Measurements from ENCODE around the gene MCMBP.
"Not testable (repeated sequence)": the region's sequence is repeated elsewhere in the genome, so short reads cannot be mapped to it uniquely, and the experiment has no call there.

Gene MCMBP

GRCh38 chr10:119827430-119827829 lies 45.2 kb downstream of the MCMBP start:
- no peak for DNase-seq

- no peak for DNase-seq
Observed at GRCh38 chr10:119826771-119827170, 45.9 kb downstream of the MCMBP start.

DNA sequence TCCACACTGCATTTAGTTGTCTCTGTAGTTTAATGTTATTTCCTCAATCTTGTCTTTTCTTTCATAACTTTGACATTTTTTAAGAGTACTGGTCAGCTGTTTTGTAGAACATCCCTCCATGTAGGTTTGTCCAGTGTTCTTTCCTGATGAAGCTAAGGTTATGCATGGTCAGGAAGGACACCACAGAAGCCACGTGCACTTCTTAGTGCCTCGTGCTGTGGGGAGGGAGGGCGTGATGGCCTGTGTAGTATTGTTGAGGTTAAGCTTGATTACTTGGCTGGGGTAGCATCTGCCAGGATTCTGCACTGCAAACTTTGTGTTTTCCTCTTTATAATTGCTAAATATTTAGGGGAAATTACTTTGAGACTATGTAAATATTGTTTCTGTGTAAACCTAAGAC lies 48.3 kb downstream of the MCMBP start:
- DNase-seq: no peak

DNA sequence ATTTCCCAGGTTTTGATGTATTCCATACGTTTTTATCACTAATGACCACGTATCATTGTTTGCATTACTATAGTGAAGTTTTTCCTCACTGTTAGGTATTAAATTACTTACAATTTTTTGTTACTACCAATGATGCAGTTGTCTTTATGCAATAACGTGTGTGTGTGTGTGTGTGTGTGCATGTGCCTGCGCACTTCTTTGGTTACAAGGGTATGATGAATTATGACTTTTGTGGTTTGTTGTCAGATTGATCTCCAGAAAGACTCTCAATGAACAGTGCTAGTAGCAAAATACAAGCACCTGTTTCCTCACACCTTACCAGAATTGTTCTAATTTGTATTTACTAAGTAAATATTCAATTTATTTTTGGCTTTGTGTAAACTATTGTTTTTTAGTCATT lies 51.5 kb downstream of the MCMBP start:
- DNase-seq: no peak

- DNase-seq: no peak
Observed at GRCh38 chr10:119818889-119819270, 53.8 kb downstream of the MCMBP start.

DNA sequence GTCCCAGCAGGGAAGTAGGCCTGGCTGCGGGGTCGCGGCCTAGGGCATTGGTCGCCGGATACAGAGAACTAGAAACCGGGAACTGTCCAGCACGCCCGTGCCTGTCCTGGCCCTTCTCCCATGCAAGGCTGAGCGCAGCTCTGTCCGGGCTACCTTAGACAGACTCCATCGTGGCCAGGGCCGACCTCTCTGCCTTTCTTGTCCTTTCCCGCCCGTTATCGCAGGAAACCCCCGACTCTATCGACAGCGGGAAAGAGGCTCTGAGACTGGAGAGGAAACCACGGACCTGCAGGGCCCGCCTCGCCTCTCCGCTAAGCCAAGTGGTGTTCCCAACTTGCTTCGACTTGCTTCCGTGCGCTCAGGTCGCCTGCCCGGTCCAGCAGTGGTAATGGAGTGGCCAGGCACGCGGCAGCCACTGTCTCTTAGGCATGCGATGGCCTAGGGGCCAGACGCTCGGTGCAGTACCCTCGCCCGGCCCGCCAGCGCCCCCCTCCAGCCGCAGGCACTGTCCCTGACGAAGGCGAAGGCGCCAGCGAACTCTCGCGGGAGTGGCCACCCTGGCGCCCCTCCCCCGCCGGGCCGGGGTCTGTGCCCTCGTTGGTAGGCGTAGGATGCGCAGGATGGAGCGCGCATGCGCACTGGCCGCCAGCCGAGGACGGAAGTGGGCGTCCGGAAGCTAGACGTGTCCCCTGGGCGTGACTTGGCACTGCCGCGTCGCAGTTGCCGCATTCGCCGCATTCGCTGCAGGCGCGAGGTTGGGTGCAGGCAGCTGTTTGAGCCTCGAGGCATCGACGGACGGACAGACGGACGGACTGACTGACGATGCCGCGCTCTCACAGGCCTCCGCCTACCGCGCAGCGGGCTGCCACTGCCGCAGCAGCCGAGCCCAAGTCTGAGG lies 54.4 kb downstream of the MCMBP start:
- peak; percentile 4 for DNase-seq

DNA sequence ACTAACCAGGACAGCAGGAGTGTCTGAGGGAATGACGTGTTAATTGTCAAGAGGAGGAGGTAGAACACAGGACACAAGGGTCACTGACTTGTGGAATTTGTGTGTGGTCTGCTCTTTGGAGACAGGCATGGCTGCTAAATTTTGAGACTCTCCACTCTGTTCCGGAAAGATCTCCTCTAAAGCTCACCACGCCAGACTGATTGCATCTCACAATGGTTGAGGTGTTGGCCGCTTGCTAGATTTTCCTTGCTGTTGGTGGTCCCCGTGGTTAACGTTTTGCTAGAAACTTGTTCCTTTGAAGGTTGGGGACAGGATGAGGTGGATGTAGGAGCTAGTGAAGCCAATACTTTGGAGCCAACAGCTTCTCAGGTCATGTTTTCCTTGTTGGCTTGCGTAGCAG lies 57.0 kb downstream of the MCMBP start:
- DNase-seq: no peak

DNA sequence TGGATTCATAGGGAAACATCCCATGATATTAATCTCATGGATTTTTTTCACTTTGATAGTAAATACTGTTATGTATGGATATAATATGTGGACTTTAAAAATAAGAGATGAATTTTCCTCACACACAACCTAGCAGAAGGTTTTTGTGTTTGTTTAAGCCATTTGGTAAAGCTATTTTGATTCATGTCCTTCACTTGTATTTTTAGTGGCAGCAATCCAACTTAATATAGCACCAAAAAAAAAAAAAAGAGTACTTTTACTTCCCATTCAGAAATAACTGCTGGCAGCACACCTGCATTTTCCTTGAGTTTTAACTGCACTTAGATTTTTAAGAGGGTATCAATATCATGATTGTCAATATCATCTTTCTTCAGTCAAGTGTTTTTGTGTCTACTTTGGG lies 60.0 kb downstream of the MCMBP start:
- DNase-seq: no peak

- no peak for DNase-seq
Observed at GRCh38 chr10:119811122-119811521, 61.5 kb downstream of the MCMBP start.

- no peak for DNase-seq
Observed at GRCh38 chr10:119807960-119808697, 64.5 kb downstream of the MCMBP start.

DNA sequence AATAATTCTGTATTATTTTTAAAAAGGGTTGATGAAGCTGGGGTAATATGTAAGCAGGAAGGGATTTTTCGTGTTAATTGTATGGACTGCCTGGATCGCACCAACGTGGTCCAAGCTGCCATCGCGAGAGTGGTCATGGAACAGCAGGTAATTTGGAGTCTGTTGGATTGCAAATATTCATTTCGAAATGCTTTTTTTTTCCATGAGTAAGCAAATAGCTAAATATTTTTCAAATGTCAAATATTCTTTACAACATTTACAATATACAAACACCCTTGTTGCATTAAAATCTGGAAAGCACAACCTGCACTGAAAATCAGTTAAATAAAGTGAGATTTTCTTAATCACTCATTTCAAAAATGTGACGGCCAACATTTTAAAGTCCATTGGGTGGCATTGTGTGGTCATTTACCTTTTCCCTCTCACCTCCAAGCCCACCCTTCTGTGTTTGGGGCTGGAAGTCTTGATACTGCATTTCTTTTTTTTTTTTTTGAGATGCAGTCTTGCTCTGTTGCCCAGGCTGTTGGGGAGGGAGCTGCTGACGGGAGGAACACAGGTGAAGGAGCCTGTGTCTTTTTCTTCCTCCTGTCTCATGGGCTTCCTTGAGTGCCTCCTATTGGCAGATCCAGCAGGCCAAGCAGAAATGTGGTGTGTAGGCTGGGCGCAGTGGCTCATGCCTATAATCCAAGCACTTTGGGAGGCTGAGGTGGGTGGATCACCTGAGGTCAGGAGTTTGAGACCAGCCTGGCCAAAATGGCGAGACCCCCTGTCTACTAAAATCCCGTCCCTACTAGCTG lies 66.1 kb downstream of the MCMBP start:
- no peak for DNase-seq

- DNase-seq: no peak
Observed at GRCh38 chr10:119805702-119806230, 66.9 kb downstream of the MCMBP start.

GRCh38 chr10:119803264-119803663 lies 69.4 kb downstream of the MCMBP start:
- DNase-seq: no peak

DNA sequence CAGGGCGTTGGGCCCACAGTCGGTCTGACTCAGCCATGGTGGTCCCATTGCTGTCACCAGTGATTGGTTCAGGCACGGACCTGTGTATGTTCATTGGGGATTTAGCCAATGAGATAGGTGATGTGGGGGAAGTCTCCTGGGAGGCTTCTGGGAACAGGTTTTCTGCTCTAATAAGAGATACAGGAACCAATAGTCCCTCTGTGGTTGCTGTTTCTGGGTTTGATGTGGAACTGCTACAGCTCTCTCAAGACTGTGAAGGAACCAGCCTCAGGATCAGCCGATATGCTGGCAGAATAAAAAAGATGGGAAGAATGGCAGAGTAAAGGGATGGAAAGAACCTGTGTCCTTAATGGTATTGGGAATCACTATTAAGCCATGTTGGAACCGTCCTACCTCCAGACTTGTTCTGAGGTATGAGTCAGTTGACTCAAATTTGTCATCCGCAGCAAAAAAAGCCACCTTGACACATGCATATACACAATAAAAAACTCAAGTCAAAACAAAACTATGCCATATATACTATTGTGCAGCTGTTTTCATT lies 70.6 kb downstream of the MCMBP start:
- DNase-seq: no peak

GRCh38 chr10:119801176-119801575 lies 71.5 kb downstream of the MCMBP start:
- DNase-seq: no peak

GRCh38 chr10:119796039-119796438 lies 76.6 kb downstream of the MCMBP start:
- DNase-seq: no peak

- not testable (repeated sequence) for DNase-seq
Observed at GRCh38 chr10:119795101-119795500, 77.5 kb downstream of the MCMBP start.

DNA sequence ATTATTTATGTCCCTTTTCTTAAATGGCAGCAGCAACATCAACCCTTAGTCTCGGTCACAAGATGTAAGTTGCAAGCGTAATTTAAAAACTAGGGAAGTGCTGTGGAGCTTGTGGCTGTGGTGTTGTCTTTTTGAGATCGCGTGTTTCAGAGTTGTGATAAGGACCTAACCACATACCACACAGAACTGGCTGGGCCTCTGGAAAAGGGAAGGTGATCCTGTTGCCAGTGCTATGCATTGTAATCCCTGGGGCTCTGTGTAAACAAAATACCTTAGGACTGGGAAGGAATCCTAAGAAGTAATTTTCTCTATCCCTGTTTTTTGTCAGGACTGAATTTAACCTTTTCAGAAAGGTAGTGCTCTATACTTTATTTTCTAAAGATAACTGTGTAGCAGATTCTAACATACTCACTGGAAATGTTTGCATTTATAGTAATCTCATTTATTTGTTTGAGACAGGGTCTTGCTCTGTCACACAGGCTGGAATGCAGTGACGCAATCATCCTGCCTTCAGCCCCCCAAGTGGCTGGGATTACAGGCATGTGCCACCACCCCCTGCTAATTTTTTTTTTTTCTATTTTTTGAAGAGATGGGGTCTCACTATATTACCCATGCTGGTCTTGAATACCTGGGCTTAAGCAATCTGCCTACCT lies 86.4 kb downstream of the MCMBP start:
- no peak for DNase-seq

DNA sequence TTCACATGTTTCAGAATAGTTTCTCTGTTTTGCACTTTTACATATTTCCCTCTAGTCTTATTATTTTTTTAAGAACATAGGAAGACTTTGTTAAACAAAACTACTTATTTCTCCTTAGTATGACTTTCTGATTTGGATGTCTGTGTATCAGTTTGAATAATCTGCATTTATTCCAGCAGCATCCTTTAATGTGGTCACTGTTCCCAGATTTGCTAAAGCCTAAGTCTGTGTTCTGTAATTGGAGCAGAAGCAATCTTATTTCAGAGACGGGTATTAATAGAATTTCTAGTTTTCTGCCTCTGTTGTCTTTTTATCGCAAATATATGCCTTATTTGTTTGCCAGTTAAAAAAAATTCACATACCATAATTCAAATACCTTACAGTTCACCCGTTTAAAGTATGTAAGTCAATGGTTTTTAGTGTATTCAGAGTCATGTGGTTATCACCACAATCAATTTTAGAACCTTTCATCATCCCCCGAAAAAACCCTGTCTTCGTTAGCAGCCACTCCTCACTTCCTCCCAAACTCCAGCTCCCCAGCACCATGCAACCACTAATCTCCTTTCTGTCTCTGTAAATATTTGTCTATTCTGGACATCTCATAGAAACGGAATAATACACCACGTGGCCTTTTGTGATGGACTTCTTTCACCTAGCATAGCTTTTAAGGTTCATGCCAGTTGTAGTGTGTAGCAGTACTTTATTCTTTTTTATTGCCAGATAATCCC lies 88.1 kb downstream of the MCMBP start:
- DNase-seq: no peak

DNA sequence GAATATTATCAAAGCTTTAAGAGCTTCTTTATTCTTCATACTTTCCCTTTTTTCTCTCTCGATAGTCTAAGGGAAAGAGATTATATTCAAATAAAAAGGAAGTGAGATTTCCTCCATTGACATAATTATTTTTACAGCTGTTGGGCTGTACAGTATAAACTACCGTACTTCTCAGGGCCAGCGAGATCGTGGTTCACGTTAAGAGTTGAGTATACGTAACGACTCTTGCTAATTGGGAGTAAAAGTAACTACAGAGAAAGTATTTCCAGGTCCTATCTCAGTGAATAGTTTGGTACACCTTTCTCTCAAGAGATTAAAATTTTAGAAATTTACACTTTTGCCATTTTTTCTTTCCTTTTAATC lies 89.0 kb downstream of the MCMBP start:
- no peak for DNase-seq

DNA sequence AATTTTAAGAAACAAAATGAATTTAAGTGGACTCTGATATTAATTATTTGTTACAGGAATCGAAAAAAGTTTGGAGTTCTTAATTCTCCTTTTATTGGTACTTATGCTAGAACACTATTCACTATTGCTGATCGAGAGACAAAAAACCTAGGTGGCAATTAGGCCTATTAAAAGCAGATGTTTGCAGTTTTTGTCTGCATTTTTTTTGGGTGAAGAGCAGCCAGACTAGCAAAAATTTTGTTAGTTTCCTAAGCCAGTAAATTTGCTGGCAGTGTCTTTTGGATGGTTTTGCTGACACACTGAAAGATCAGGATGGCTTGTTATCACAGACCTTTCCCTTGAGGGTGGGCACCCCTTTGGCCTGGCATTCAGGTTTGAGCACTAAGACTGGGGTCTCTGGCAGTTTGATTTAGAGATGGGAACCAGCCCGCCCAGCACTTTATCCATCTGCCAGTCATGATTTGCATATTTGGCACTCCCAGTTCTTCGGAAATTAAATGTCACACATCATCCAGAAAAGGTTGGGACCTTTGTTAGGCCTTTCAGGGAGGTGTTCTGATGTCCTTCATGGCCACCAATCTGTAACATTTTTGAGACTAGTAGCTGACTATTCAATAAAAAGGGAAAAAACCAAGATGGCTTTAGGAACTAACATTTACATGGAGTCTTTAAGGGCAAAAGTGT lies 89.5 kb downstream of the MCMBP start:
- DNase-seq: no peak
